Measurements from ENCODE around the gene FGF14.

The FGF14 gene

GRCh38 chr13:102183509-102184182 is 218.2 kb downstream of the FGF14 start:
- H3K36me3 ChIP-seq (ENCODE audit: control insufficient read depth, insufficient read depth, low read length): no peaks in the 10 kb centered on the region
- no peak overlapping the region for H2AFZ ChIP-seq
- H3K4me2 ChIP-seq (ENCODE audit: low read length): no peak overlapping the region
- no peaks in the 10 kb centered on the region for H3K27me3 ChIP-seq (ENCODE audit: control insufficient read depth, insufficient read depth, low read length)
- no peak for TF ChIP-seq CTCF (IDR thresholded peaks at IDR 0.05)
- H3K4me1 ChIP-seq: no peaks in the 10 kb centered on the region
- H3K79me2 ChIP-seq: no peaks in the 10 kb centered on the region
- H3K4me3 ChIP-seq (ENCODE audit: low read depth, low read length): no peak overlapping the region
- H3K27ac ChIP-seq: no peak overlapping the region
- H3K9ac ChIP-seq: no peak overlapping the region
- H3K9me3 ChIP-seq (ENCODE audit: control insufficient read depth, low read length): no peaks in the 10 kb centered on the region

- H2AFZ ChIP-seq: no peak overlapping the region
- no peaks in the 10 kb centered on the region for H3K4me1 ChIP-seq
- no peaks in the 10 kb centered on the region for H3K27me3 ChIP-seq (ENCODE audit: control insufficient read depth, insufficient read depth, low read length)
- H3K4me3 ChIP-seq (ENCODE audit: low read depth, low read length): no peak overlapping the region
- H3K9ac ChIP-seq: no peak overlapping the region
- H3K36me3 ChIP-seq (ENCODE audit: control insufficient read depth, insufficient read depth, low read length): no peaks in the 10 kb centered on the region
- H3K9me3 ChIP-seq (ENCODE audit: control insufficient read depth, low read length): no peaks in the 10 kb centered on the region
- no peak overlapping the region for H3K27ac ChIP-seq
- no peaks in the 10 kb centered on the region for H3K79me2 ChIP-seq
- no peak for TF ChIP-seq CTCF (IDR thresholded peaks at IDR 0.05)
- H3K4me2 ChIP-seq (ENCODE audit: low read length): no peak overlapping the region
Measured at GRCh38 chr13:102182170-102182569, 219.7 kb downstream of the FGF14 start.

DNA sequence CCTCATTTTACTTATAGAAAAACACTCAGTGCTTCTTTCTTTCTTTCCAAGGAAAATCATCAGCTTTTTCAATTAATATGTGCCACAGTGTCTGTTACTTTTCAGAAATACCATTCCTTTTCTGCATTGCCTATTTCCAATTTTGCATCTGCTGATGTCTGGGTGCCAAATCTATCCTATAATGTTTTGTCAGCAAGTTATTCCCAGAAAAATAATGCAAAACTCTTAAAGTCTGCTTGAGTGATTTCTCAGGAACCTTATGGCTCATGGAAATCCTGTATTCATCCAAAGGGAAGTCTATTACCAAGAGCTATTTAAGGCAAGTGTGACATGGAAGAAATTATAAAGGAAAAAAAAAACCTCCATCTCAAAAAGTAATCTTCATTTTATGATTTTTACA is 224.4 kb downstream of the FGF14 start:
- Histone ChIP-seq H3K4me1 (no peaks in the 10 kb centered on the region), H3K79me2 (no peaks in the 10 kb centered on the region), H3K36me3 (ENCODE audit: control insufficient read depth, insufficient read depth, low read length) (no peaks in the 10 kb centered on the region), H3K4me2 (ENCODE audit: low read length) (no peak overlapping the region), H3K27ac (no peak overlapping the region), H3K9ac (no peak overlapping the region), H3K9me3 (ENCODE audit: control insufficient read depth, low read length) (no peaks in the 10 kb centered on the region), H3K4me3 (ENCODE audit: low read depth, low read length) (no peak overlapping the region), H3K27me3 (ENCODE audit: control insufficient read depth, insufficient read depth, low read length) (no peaks in the 10 kb centered on the region), H2AFZ (no peak overlapping the region)
- no peak for TF ChIP-seq CTCF (IDR thresholded peaks at IDR 0.05)

DNA sequence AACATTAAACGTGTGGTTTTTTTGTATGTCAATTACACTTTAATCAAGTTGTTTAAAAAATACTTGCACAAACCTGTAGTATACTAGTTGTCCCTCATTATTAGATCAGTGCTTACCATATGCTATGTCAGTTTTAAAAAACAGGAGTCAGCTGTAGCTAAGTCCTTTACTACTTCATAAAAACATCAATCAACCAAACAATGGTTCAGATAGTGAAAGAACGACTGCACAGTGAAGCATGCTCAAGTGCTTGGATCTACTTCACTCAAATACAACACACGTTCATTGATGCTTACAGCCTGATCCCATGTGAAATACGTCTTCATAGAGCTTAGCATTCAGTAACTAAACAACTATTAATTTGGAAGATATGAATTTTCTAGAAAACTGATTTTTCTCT is 225.0 kb downstream of the FGF14 start:
- H3K36me3 ChIP-seq (ENCODE audit: control insufficient read depth, insufficient read depth, low read length): no peaks in the 10 kb centered on the region
- no peaks in the 10 kb centered on the region for H3K27me3 ChIP-seq (ENCODE audit: control insufficient read depth, insufficient read depth, low read length)
- H3K4me1 ChIP-seq: no peaks in the 10 kb centered on the region
- no peak overlapping the region for H3K4me3 ChIP-seq (ENCODE audit: low read depth, low read length)
- H3K9ac ChIP-seq: no peak overlapping the region
- no peak overlapping the region for H3K27ac ChIP-seq
- TF ChIP-seq CTCF (IDR thresholded peaks at IDR 0.05): no peak
- H3K4me2 ChIP-seq (ENCODE audit: low read length): no peak overlapping the region
- no peaks in the 10 kb centered on the region for H3K79me2 ChIP-seq
- no peak overlapping the region for H2AFZ ChIP-seq
- H3K9me3 ChIP-seq (ENCODE audit: control insufficient read depth, low read length): no peaks in the 10 kb centered on the region

DNA sequence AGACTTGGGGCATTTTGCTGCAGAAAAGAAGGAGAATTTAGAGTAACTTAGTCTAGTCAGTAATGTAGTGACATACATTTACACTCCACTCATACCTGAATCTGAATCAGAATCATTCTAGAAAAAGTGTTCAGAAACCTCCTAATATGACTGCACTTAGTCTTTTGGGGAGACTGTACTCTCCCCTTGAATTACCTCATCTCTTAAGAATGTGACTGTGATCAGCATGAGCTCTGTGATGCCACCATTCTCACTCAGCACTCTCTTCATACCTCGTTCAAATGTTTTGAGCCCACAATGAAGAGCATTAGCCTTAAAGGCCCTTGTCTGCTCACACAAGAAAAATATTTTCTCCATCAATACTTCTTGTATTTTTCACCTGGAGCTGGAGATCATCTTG is 229.4 kb downstream of the FGF14 start:
- Histone ChIP-seq H3K36me3 (ENCODE audit: control insufficient read depth, insufficient read depth, low read length) (no peaks in the 10 kb centered on the region), H3K79me2 (no peaks in the 10 kb centered on the region), H3K4me3 (ENCODE audit: low read depth, low read length) (no peak overlapping the region), H3K27ac (no peak overlapping the region), H3K4me2 (ENCODE audit: low read length) (no peak overlapping the region), H3K9ac (no peak overlapping the region), H3K9me3 (ENCODE audit: control insufficient read depth, low read length) (no peaks in the 10 kb centered on the region), H2AFZ (no peak overlapping the region), H3K27me3 (ENCODE audit: control insufficient read depth, insufficient read depth, low read length) (no peaks in the 10 kb centered on the region), H3K4me1 (no peaks in the 10 kb centered on the region)
- TF ChIP-seq CTCF (IDR thresholded peaks at IDR 0.05): no peak
